LoVo (cell line): Measurements from ENCODE around the gene INSIG2.
A peak's percentile ranks its signal among the peaks of the same experiment; 100 is the strongest.
"Not testable (repeated sequence)": the region's sequence is repeated elsewhere in the genome, so short reads cannot be mapped to it uniquely, and the experiment has no call there.

Experiments used
- DNase-seq: peaks from one replicate; pipeline ENCODE4 v3.0.0-alpha.2; 2016; ENCODE audit warnings: low spot score

The INSIG2 gene

DNA sequence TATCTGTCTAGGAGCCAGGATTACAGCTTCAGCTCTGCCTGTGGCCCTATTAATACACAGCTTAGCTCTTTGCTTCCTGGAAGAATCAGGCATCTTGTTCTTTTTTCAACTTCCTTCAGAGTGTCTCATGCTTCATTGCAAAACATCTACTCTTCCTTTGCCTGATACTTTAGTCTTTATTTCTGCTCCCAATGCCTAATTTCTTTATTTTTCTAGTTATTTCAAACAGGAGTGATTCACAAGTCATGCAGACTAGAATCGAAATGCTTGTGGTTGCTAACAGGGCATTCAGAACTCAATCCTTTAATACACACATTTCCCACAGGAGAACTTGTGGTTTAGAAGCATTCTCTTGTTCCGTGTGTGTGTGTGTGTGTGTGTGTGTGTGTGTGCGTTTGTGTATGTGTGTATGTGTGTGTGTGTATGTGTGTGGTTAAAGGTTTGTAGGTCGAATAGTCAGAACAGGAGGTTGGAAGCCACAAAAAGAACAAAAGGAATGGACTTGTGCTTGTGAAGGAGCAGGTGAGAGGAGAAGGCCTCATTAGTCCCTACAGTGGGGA lies 28.3 kb upstream of the INSIG2 start:
- no peak for DNase-seq

DNA sequence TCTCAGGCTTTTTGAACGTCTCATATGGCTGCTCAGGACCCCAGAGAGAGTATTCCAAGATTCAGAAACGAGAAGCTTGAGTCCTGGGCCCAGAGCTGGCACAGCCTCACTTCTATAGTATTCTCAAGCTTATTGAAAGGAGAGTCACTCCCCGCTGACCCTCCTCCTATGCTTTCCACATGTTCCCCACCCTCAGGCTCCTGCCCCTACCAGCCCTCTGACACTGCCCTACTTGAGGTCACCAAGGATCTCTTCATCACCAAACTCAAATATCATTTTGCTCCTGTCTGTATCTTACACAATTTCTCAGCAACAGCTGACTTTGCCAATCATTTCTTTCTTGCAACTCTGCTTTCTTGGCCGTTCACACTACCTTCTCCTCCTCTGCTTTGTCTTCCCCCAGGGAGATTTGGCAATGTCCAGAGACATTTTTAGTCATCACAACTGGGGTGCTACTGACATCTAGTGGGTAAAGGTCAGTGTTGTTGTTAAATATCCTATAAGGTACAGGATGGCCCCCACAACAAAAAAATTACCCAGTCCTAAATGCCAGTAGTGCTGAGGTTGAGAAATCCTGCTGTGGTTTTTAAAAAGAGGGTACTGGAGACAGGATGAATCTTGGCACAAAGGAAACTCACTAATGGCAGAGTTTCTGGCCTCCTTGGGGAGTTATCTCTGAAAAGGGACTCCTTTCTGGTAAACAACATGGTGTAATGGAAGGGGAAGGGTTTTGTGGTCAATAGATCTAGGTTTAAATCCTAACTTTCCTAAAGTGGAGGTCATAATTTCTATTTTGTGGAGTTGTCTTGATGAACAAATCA lies 26.9 kb upstream of the INSIG2 start:
- no peak for DNase-seq

DNA sequence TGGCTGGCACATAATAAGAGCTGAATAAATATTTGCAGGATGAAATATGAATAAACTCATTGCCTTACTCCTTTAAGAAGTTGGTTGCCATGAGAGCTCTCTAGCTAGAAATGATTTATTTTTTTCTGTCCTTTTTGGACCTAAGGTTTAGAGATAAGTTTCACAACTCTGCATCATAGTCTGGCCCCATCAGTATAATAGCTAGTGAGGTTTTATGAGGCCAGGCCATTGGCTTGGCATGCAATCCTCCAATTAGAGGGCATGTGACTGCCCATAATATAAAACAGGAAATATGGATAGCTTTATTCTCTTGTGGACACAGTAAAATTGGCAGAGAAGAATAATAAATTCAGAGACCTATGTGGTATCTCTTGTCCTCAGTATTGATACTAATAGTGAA lies 26.2 kb upstream of the INSIG2 start:
- no peak for DNase-seq

DNA sequence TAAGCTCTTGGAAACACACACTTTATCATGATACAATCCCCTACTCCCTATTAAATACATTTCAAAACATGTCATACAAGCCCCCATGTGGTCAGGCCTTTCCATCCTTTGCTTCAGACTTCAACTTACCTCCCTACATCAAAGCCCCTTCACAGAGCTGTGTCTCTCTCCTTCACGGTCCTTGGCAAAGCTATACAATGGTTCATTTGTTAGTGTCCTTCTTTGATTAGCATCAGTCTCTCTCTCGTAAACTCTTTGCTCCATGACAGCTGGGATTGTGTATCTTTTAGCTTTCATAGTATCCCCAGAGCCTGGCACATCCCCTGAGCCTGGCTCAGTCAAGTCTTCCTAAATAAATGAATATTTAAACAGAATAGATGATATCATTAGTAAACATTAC lies 25.6 kb upstream of the INSIG2 start:
- DNase-seq = no peak

DNA sequence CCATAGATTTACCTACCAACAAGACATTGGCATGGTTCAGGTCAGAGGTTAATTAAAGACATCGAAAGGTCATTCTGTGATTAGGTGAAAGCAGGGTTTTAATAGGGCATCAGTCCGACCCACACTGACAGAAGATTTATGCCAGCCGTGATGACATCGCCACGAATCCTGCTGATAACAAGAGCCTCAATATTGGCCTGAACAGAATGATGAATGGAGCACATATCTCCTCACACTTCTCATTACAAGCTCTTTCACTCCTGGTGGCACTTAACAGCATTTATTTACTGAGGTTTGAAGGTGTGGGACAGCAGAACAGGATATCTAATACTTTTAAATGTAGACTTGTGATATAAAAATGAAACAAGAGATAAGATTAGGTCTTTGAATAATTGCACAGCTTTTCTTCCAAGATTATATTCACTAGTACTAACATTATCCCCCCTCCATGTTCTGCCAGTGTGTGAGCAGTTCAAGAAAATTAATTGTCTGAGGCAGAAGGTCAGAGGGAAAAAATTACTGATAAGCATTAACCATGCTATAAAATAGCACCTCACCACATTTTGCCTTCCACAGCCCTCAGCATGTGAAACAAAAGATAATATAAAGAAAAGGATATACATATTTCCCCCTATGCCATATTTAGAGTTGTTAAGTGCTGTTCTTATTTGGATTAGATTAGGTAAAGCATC lies 23.1 kb upstream of the INSIG2 start:
- DNase-seq = no peak

DNA sequence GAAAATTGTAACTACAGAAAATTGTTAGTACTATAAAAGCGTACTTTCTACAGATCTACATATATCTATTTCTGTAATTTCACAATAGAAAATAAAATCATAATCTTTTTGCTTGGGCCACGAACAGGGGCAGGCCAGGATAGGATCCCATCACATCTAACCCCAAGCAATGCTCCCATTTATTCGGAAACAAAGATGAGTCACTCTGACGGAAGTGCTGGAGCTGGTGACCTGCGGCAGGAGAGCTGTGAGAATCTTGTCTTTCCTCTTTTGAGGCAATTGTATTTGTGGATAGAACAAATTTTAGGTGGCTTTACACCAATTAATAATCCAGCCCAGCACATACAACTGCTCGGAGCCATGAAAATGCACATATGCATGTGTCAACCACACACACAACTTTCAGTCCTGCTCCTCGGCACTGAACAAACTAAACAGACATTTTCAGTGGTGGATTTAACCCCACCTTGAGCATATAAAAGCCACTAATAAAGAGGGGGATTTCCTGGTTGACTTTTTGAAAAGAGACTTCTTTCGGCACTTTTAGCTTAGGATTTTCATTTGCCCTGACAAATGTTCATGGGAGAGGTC lies 22.3 kb upstream of the INSIG2 start:
- DNase-seq = no peak

DNA sequence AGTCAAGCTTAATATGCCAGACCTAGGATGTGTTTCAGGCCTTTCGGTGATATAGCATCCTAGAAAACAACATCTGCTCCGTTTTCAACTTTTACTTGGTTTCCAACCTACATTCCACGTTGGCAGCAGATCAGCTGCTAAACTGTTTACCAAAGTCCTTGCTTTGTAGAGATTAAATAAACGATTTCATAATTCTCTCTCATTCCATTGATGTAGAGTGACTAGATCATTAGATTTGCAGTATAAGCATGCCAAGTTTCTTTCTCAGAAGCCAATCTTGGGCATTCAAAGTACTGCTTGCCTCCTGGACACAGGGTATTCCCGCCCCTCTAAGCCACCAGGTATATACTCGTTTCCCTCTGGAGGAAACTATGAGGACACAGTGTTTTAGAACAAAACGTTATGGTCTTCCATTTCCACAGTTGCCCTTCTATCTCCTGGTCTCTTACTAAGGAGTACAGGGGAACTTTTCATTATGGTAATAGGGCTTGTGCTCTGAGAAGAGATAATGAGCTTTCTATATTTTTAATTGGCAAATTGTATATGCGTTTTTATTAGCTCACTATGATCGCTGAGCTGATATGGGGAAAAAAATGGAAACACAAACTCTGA lies 10.5 kb upstream of the INSIG2 start:
- no peak for DNase-seq

DNA sequence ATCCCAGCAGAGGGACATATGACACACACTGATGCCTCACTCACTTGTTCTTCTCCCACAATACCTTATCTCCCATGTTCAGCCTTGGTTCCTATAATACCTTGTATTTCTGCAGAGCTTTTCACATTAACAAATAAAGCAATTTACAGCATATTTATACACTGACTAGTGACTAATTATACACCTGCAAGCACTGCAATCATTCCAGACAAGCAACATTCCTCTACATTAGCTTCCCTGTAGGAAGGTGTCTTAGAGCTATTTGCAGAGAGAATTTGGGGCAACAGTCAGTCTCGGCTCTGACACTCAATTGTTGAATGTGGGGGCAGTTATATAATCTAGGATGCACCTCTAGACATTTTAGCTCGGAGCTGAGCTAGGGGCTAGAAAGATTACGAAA lies 9.5 kb upstream of the INSIG2 start:
- no peak for DNase-seq

DNA sequence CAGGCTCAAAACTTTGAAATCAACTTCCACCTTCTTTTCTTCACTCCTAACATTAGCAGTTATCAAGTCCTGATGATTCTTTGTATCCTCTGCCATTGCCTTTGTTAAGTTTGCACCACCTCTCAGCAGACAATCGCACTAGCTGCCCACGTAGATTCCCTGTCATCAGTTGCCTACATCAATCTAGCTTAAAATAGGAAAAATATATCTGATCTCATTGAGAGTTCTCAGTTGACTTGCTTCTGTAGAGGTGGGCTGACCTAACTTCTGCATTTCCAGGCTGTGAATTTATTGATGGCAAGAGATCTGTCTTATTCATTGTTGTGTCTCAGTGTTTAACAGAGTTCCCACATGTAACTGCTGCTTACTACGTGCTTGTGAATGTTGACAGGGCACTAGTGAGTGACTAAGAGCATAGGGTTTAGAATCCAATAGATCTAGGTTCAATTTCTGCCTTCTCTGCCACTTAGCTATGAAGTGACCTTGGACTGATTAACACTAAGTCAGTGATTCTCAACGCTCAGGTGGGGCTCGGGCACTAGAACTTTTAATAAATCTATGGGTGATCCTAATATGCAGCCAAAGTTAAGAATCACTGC lies 3.7 kb upstream of the INSIG2 start:
- DNase-seq = no peak

DNA sequence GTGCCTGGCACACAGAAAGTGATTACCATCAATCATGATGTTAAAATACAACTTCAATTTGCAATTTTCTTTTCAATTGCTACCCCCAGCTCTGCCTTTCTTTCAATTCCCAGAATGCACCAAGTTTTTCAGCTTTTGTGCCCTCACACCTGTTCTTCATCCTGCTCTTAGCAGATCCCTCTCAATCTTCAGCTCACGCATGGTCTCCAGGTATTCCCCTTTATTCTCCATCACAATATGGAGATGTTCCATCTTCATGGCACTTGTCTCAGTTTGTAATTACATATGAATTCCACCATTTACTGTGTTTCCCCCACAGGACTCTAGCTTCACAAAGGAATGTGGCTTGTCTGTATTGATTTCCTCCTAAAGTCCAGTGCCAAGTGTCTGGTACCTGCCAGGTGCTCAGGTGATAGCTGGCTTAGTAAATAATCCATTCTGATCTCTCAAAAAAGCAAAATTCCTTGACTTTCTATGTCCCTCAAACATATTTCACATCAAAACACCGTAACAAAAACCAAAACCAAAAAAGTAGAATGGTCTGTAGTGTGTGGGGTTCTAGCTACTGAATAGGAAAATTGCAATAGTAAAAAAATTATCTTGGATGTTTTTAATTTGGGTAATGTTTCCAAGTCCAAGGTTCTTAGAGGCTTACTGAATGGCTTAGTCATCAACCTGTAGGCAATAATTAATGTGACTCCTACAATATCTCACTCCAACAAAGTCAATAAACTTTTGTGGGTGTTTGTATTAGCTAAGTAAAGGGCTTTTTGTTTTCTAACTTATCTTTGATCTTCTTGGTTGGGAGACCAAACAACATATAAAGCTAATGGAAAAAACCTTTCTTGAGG lies 2.9 kb upstream of the INSIG2 start:
- peak; percentile 84 for DNase-seq

DNA sequence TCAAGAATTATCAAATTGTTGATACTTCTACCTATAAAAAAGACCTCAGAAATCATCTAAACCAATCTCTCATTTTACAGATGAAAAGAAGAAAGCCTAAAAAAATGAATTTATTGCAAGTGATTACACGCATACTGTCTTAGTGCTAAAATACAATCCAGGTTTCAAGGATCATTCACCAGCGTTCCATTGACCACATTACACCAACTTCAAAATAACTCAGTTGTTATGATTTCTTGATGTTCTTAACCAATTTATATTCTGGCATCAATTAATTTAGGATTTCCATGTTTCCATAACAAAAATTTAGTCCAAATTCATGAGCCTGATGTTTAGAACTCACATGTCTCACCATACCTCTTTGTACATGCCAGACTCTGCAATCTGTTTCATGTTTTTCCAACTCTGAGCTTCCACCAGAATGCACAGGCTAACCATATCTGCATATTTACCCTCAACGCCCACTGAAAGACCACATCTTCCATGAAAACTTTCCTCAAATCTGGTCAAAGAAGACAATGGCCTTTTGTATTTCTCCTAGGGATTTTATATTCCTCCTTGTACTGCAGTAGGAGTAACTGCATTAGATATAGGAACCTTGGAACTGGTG lies 2.1 kb upstream of the INSIG2 start:
- no peak for DNase-seq

DNA sequence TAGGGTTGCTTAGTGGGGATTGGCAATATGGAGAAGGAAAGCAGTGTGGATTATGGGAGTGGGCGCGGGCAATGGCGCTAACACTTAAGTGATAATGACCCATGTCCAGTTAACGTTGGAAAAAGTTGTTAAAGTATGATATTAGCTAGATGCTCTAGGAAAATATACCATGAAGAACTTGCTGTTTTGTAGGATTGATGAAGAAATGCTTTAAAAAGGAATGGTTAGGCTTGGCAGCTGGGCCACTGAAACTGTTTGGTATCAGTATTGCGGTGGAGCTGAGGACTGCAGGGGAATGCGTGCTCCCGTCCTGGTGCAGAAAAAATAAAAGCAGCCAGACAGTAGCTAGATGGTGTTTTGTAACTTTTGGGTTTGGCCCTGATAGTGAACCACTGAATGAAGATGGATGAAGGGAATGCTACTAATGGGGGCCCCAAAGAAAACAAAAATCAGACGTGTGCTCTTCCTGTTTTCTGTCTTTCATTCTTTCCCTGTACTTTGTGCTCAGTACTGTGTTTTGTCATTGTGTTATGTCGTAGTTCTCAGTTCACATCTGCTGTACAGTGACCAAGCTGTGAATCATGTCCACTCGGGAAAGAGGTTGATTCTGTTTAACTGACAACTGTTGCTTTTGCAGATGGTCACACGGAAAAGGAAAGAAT lies 999 bp downstream of the INSIG2 start:
- DNase-seq = peak; percentile 25

DNA sequence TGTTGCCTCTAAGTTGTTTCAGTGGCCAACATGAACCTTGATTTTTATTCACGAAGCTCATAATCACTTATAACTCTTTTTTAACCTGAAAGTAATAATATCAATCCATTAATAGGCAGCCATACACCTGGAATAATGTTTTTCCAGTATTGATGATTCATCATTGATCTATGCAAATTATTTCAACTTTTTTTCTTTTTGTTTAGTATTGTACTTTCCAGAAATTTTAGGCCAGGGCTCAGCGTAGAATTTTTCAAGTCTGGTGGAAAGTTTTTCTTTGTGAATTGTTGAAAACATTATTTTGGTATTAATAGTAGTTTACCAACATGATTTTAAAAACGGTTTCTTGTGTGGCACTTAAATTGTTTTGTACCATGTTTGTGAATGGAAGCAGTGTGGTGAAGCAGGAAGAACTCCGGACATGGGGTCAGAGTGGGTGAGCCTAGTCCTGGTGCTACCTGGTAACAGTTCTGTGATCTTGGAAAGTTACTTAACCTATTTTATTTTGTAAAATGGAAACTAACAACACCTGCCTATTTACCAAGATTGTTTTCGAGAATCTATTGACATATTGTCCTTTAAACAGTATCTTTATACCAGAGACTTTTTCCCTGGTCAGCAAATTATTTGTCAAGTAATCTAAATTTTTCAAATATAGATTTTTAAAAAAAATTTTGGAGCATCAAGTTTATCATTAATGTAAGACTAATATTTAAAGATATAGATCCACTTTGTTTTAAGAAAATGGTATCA lies 2.3 kb downstream of the INSIG2 start:
- no peak for DNase-seq

DNA sequence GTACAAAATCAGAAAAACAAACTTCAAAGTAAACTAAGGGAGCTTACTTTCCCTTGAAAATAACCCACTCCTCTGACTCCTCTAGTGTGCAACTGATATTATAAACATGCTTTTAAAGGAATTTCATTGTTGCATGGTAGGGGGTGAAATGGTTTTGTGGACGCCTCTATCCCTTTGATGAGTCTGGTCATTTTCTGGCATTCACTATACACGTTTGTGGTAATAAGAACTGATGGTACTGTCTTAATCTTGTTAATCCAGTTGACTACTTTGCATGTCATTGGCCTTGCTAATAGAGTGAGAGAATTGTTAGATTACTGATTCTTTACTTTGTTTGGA lies 2.8 kb downstream of the INSIG2 start:
- DNase-seq = no peak

DNA sequence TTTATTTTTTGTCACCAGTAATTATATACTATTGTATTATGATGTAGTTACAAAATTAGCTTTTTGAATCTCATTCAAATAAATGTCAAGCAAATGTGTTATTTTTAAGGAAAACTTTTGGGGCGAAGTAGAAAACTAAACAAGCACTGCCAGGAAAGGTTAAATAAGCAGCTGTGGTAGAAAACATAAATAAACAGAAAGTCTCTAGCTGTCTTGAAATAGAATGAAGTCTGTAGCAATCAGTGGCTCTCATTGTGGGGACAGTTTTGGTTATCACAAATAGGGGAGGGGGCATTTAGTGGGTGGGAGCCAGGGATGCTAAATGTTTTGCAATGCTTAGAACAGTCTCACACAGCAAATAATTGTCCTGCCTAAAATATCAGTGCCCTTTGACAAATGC lies 3.4 kb downstream of the INSIG2 start:
- no peak for DNase-seq

DNA sequence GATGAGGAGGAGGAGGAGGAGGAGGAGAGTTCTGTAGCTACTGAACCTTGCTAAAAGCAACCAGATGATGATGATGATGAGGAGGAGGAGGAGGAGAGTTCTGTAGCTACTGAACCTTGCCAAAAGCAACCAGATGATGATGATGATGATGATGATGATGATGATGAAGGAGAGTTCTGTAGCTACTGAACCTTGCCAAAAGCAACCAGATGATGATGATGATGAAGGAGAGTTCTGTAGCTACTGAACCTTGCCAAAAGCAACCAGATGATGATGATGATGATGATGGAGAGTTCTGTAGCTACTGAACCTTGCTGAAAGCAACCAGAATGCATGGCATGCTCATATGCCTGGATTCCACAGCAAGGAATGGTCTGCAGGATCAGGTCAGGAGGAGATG lies 5.8 kb downstream of the INSIG2 start:
- not testable (repeated sequence) for DNase-seq

DNA sequence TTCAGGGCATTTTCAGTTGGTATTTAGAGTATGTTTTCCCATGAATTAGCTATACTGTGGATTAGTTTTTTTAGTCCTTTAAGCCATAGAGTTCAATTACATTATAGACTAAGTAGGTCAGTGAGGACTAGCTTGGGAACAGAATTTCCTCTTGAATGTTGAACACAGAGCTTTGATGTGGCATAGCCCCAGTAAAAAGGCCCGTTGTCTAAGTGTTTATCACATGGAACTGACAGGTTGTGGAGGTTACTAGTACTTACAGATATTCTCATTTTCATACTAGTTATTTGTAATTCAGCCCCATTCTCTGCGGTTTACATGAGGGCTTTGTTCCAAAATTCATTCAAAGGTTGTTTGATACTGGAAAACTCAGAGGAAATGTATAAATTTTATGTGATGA lies 6.2 kb downstream of the INSIG2 start:
- no peak for DNase-seq

DNA sequence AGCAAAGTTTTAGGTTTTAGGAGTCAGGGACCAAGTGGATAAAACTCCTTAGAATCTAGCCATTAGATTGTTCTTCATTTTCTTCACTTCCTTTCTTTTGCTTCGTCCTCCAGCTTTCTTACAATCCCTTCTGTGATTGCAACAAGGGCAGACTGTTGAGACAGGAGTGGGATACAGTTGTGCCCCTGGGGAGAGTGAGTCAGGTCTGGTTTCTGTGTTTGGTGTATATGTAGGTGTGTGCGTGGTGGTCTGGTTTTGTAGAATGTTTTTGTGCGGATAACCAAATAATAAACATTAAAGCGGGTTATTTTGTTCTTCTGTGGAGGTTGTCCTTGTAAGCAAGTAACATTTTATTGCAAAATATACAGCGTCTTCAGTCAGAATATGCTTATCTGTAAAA lies 7.3 kb downstream of the INSIG2 start:
- no peak for DNase-seq

DNA sequence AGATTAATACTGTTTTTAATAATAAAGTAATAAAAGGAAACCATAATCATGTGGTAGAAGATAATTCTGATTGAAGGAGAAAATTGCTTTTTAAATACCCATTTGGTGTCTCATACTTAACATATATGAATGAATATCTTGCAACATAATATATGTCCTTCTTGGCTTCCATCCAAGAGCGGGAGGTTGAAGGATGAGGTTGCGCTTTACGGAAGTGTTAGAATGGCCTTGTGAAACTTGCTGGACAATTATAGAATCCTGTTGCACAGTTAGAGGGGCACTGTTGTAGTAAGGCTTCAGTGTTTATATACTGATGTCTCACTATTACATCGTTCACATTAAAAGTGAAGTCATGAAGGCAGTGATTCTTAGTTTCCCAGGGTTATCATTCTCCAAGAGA lies 9.4 kb downstream of the INSIG2 start:
- DNase-seq = no peak
